ENCODE measurements around the gene POLN.

The POLN gene

DNA sequence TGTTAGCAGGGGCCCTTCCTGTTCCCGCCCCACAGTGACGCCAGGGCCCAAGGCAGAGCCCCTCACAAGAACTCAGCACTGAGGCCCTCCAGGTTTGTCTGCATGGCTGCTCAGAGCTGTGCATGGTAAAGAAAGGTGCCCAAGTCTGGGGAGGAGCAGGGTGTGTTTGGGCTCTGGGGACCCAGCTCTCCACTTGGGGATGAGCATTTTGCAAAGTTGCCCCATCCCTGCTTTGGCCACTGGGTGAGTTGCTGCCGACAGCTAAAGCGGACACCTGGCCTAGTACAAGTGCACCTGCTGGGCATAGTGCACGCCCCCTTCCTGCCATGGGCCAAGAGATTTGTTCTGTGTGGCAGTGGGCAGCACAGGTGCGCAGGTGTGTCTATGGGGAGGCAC is 22.0 kb upstream of the POLN start:
- no peak for DNase-seq (ENCODE audit: low read depth in 2 of 2)

DNA sequence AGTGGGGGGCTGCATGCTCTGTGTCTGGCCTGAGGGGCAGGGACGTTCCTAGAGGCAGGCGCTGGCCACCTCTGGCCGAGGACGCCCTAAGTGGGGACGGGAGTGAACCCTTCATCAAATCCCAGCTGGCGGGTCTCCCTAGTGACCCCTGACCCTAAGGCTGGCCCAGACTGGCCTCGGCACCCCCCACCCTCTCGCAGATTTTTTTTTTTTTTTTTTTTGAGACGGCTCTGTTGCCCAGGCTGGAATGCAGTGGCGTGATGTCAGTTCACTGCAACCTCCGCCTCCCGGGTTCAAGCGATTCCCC is 21.0 kb upstream of the POLN start:
- no peak for DNase-seq (ENCODE audit: low read depth in 2 of 2)

DNA sequence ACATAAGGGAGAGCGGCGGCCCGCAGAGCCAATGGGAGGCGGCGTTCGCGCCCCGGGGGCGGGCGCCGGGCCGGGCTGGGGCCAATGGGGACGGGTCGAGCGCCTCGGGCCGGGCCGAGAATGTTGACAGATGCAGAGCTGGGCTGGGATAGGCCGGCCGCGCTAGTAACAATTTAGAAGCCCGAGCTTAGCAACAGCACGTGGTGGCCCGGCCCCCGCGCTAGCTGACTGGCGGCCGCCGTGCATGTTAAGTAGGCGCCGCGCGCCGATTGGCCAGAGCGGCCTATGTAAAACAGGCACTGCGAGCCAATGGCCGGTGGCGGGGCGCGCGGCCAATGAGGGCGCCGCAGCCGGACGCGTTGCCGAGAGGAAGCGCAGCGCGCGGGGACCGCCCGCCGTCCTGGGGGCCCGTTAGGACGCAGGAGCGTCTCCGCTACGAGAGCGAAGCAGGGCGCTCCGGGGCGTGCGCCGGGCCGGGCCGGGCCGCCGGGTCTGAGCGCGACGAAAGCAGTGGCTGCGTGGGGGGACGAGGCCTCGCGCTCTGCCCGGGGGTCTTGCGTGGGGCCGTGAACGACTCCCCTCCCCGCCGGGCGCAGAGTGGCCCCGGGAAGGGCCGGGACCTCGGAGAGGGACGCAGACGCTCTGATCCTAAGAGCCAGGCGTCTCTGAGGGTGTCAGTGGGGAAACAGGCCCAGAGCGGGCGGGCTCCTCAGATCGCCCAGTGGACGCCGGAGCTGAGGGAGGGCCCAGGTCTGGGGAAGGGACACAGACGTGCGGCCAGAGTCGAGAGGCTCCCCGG is 20.4 kb upstream of the POLN start:
- peak; percentile 94 to 95 for DNase-seq (ENCODE audit: low read depth in 2 of 2)

DNA sequence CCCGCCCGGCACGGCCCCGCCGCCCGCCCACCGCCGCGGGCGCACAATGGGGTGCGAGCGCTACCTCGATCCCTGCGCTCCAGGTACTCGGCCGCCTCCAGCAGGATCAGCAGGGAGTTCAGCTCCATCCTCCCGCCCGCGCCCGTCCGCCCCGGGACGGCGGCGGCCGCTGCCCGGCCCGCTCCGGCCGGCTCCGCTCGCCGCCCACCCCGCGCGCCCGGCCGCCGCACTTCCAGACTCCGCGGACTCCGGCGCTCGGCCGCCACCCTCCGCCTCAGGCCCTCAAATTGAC is 19.9 kb upstream of the POLN start, which contains the start of gene MXD4:
TSS of gene MXD4 (minus strand) at position 257 of the 292 bp plus-strand sequence. CDS start at position 128, 129 bp downstream.
- no peak for DNase-seq (ENCODE audit: low read depth in 2 of 2)

DNA sequence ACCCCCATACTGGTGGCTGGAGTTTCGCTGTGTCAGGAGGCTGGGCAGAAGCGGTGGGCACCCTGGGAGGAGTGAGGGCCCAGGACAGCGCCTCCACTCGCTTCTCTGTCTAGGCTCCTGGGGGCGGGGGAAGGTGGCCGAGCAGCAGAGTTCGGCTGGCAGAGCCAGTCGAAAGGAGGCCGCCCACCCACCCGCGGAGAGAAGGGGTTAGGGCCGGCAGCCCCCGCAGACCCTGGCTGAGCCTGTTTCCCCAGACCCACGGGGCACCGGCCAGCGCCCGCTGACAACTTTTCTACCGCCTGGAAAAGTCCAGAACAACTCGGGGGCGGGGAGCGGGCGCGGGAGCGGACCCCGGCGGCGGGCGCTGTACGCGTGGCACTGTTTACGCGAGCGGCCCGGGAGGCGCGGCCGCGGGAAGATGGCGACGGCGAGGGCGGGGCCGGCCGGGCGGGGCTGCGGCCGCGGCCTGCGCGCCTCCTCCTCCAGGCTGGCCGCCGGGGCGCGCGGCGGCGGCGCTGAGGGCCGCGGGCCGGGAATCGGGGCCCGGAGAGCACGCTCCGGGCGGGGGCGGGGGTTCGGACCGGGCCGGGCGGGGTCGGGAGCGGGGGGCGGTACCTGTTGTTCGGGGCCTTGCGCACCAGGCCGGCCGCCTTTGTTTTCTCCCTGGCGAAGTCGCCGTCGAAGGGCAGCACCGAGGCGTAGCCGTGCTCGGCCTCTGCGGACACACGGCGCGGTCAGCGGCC is 19.4 kb upstream of the POLN start:
- peak in 1 of 2 donors; percentile 16 for DNase-seq (ENCODE audit: low read depth in 2 of 2)

DNA sequence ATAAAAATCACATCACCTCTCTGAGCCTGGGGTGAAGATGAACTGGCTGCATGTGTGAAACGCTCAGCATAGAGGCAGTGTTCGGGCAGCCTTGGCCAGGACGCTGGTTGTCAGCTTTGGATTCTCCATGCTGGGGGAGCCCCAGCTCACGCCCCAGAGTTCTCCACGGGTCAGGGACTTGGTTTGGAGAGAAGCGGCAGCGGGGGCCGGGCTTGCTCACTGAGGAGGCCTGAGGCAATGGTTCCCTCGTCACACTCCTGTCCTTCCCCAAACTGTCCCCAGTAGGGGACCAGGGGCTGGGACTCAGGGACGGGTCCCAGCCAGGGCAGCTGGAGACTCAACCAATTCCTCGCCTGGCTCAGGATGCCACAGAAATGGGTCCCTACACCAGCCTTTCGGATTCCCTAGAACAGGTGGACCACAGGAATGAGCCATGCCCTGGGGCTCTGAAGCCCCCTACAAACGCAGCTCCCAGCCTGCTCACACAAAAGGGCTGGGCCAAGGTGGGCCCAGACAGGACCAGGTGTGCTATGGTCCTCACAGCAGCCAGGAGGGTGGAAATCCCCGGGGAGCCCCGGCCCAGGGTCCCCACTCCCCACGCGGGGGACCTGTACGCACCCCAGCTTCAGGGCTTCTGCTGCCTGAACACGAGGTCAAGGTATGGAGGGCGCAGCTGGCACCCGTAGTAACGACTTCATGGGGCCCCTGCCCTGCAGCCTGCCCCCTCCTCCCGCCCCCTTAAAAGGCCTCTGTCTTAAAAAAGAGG is 18.6 kb upstream of the POLN start:
- no peak for DNase-seq (ENCODE audit: low read depth in 2 of 2)

DNA sequence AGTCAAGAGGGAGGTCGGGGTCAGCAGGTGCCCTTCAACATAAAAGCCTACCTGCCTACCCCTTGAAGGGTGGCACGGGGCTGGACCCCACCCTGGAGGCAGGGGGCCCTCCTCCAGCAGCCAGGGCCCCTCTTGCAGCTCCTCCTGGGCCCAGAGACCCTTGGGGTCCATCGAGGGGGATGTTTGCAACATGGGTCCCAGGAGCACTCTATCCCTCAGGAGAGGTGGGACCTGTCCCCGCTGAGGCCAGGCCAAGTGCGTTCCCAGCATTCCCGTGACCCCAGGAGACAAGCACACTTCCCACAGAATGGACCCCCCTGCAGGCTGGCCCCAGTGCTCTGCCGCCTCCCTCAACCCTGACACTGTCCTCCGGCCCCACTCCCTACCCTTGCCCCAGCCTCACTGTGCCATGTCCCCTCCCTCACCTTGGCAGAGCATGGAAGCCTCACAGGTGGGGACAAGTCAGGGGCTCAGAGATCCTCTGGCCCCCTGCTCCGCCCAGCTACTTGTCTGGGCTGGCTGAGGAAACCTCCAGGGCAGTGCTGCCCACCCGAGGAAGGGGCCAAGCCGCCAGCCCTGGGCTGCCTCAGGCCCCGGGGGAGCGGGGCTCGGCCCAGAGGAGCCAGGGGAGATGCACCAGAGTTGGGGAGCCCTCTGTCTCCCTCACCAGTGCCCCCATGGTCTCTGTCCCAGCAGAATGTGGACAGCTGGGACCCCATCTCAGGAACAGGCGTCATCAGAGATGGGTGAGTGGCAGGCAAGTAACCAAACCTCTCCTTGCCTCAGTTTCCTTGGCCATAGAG is 17.8 kb upstream of the POLN start:
- no peak for DNase-seq (ENCODE audit: low read depth in 2 of 2)

DNA sequence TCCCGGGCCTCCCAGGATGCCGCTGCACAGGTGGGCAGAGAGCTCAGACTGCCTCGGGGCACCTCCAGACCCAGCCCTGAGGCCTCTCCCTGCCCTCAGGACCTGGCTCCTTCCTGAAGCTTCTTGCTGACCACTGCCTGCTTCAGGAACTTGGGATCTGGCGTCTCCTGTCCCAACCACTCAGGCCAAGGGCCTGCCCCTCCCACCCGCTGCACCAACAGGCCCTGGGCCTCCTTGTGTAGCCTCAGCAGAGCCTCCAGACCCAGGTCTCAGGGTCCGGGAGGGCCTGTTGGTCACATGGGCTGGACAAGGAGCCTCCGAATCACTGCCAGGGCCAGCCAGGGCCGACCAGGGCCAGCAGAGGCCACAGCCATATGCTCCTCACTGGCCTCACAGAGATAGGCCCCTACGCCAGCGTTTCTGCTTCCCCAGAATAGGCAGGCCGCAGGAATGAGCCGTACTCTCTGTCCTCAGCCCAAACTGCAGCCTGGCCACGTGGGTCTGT is 17.2 kb upstream of the POLN start:
- no peak for DNase-seq (ENCODE audit: low read depth in 2 of 2)

DNA sequence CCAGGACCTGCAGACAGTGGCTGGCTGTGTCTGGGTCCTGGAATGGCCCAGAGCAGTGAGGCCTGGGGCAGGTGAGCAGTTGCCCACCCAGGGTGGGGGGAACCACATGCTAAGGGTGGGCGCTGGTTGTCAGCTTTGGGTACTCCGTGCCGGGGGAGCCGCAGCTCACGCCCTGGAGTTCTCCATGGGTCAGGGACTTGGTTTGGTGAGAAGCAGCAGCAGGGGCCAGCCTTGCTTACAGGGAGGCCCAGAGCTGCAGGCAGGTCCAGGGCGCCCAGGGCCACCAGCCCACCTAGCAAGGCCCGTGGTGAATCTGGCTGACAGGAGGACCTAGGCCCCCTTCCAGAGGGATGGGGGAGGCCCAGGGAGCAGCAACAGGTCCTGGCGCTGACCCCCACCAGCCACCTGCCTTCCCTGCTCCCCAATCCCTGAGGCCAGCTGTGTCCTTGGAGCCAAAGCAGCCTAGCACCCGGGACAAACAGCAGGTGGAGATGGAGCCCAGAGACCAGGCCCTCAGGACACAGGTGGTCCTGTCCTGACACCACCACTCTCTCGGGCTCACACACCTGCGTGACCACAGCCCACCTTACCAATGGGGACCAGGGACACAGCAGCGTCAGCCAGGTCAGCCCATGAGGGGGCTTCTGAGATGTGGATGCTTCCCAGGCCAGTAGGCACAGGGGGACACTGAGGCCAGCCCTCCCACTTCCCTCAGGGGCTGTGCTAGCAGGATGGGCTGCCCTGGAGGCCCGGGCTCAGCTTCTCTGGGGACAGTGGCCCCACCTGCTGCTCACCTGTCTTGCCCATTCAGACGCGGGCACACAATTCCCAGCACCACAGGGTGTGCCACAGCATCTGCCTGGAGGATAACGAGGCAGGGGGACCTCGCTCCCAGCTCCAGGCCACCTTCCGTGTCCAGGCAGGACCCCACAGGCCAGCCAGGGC is 16.4 kb upstream of the POLN start:
- no peak for DNase-seq (ENCODE audit: low read depth in 2 of 2)

DNA sequence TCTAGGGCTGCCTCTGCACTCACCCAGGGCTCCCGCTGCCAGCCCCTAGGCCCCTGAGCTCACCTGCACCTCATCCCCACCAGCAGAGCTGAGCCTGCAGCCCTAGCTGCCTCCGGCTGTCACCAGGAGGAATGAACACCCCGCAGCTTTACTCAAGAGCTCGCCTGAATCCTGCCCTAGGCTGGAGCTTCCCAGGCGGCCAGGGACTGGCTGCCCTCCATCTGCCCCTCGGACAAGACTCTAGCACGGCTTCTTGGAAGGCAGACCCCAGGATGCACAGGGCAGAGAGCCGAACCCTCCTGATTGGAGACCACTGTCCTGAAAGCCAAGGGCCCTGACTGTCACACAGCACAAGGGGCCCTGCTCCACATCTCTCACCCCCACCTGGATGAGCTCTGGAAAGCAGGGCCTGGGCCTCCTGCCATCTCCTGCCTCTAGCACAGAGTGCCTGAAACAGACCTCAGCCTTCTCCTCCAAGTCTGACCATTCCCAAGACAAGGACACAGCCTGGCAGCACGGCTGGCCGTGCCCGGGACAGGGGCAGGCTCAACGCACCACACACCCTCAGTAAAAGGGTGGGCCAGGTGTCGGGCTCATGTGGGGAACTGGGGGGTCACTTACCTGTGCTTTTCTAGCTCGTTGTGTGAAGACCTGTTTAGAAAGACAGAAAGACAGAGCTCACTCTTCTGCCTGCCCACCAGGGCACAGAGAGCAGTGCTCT is 15.6 kb upstream of the POLN start:
- DNase-seq (ENCODE audit: low read depth in 2 of 2), result no peak

DNA sequence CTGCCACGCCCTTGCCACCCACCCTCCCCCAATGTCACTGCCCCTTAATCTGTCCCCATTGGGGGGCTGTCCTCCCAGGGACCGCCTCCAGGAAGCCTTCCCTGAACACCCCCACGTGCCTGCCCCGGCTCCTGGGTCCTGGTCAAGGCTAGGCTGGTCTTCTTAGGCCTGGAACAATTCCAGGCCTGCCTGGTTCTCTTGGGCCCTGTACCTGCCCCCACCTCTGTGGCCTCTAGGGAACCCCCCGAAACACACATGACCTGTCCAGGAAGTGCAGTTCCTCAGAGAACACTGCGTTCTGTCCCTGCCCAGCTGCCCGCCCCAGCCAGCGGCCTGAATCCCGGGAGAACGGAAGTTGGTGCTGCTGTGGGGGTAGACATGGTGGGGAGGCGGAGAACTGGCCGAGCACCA is 14.9 kb upstream of the POLN start:
- no peak for DNase-seq (ENCODE audit: low read depth in 2 of 2)

DNA sequence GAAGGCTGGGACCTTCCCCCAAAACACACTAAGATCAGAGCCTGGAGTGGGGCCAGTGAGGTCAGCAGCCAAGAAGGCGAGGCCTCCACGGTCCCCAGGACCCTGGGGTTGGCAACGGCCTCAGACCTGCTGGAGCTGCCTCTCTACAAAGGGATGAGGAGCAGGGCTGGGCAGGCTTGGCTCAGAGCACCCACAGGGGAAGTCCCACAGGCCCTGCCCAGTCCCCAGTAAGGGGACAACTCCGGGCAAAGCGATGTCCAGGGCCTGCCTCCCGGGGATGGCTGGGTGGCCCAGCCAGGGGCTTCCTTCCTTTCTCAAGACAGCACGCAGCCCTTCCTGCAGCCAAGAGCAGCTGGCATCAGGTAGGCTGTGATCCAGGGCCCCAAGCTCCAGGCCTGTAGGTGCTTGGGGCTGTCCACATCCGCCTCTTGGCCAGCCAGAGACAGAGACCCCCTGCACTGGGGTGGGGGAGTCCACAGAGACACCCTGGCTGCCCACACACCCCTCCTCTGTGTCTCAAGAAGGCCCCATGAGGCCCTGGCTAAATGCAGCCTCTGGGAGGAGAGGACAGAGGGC is 14.3 kb upstream of the POLN start:
- no peak for DNase-seq (ENCODE audit: low read depth in 2 of 2)

DNA sequence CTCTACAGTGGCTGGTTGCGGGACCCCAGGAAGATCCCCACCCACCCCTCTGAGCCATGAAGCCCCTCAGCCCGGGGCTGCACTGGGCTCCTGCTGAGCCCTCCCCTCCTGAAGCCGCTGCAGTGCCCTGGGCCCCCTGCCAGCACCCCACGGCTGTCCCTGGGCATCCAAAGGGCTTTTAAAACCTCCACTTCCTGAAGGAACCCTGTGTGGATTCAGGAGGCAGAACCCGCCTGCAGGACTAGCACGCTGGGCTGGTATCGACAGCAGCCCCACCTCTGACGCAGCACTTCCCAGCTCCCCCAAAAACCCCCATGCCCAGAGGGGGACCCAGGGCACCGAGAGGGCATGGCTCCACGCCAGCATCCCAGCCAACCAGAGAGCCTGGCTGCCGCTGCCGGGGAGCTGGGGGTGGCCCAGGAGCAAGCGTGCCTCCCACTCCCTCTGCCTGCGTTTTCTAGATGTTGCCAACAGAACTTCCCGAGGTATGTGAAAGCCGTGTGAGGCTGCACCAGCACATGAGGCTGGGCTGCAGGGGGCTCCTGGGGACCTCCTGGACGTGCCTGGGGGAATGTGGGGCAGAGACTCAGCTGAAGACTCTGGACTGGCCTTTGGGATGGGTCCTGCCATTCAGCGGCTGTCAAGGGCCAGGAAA is 13.7 kb upstream of the POLN start:
- no peak for DNase-seq (ENCODE audit: low read depth in 2 of 2)

DNA sequence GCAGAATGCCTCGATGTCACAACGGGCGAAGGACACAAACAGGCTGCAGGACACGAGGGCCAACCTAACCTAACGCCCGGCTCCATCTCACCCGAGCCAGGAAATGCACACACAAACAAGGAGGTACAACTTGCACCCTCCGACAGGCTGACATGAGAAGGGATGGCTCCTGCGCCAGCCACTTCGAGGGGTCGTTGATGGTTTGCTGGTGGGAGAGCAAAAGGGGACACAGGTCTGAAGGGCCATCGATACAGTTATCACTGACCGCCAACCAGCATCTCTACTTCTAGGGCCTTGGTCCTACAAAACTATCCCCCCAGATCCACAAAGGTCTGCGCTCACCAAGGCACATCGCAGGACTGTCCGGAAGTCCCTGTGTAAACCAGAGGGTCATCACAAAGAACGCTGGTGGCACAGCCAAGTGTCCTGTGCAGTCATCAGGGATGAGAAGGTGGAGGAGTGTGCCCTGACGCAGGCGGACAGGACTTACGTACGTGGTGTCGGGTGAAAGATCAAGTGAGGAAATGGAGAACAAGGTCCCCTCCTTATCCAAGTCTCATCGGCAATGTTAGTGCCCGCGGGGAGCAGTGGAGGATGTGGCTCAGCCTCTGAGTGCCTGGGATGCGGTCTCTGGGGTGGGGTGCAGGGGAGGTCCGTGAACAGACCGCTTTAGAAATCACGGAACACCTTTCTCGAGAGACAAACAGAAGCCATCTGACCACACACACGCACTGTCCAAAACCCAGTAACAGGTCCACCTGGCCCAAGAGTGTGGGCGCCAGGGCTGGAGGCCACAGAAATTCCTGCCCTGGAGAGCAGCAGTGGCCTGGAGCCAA is 13.0 kb upstream of the POLN start:
- DNase-seq (ENCODE audit: low read depth in 2 of 2), result no peak

DNA sequence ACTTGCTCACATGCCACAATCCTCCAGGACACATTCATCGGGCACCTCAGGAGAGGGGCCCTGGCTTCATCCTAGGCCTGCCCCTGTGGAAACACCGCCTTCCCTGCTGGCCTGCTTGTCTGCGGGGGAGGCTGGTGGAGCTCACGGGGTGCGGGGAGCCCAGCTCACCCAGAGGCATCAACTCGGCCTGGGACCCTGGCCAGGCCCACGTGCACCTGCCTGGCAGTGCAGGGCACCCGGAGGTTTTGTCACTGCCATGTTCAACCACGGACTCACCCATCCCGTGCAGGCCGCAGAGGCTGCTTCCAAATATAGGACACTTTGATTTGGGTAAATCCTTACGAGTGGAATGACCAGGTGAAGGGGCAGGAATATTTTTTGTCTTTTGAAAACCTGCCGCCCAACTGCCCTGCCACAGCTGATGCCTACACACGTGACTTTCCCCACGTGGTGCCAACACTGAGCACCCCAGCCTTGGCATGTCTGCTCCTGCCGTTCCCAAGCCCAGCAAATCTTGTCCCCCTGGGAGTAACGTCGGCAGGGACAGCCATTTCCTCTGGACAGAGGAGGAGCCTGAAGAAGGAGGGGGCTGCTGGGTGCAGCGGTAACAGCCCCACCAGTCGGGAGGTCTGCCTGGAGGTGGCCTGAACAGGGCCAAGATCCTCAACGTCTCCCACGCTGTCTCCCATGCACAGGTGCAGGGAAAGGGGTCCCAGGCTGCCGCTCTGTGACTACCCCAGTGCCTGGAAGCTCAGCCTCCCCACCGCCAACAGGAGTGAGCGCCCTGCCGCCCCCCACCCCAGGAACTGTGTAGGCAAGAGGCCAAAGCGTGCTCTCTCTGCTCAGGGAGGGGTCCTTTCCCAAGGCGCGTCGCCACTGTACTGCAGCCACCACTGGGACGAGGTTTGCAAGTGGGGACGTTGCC is 11.5 kb upstream of the POLN start:
- DNase-seq (ENCODE audit: low read depth in 2 of 2), result no peak

DNA sequence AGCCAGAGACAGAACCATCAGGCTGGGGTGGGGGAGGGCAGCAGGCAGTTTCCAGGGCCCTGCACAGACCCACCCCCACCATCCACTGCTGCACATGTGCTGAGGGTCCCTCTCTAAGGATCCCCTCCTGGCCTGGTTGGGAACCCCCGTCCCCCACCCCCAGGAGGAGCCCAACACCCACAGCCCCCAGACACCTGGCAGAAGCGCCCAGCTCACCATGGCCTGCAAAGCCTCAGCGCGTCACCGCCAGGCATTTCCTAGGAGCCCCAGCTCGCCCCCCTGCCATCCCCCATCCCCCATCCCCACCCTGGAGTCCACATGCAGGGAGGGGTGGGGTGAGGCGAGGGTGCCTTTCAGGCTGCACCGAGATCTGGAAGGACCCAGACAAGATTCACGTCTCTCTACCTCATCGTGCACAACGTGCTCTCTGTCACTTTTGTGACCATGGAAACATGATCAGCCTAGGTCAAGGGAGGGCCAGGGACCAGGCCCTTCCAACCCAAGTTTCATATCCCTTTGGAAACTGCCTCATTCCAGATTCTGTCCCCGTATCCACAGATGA is 10.7 kb upstream of the POLN start:
- DNase-seq (ENCODE audit: low read depth in 2 of 2), result no peak
